GM12864 (cell line): ENCODE results near the gene HAUS3.

Experiments
- DNase-seq: peaks from one replicate; pipeline ENCODE4 v3.0.0-alpha.2; 2011; ENCODE audit warnings: low read depth
- H3K4me3 ChIP-seq: 2 replicates; pipeline ENCODE4 v1.5.1; 2011; ENCODE audit warnings: mild to moderate bottlenecking, low read depth, low read length, control low read depth
- CTCF ChIP-seq: IDR thresholded peaks from 2 replicates; pipeline ENCODE4 v1.5.1; 2011; ENCODE audit warnings: low read depth, mild to moderate bottlenecking, moderate library complexity, low read length, control low read depth, inconsistent platforms; ENCODE audit errors: missing control alignments

Gene HAUS3

GRCh38 chr4:2270341-2271165 is 28.6 kb upstream of the HAUS3 start:
- no peak for TF ChIP-seq CTCF
- no peak for DNase-seq
- no peak overlapping the region for H3K4me3 ChIP-seq

- TF ChIP-seq CTCF = no peak
- DNase-seq = no peak
- no peak overlapping the region for H3K4me3 ChIP-seq
Observed at GRCh38 chr4:2269618-2270163, 27.8 kb upstream of the HAUS3 start.

- H3K4me3 ChIP-seq = no peak overlapping the region
- no peak for TF ChIP-seq CTCF
- no peak for DNase-seq
Observed at GRCh38 chr4:2269206-2269531, 27.2 kb upstream of the HAUS3 start.

- no peak overlapping the region for H3K4me3 ChIP-seq
- no peak for TF ChIP-seq CTCF
Observed at GRCh38 chr4:2268357-2269205, 26.7 kb upstream of the HAUS3 start.

GRCh38 chr4:2267841-2268240 is 25.9 kb upstream of the HAUS3 start:
- TF ChIP-seq CTCF = no peak
- no peak for DNase-seq
- no peak overlapping the region for H3K4me3 ChIP-seq

More at GRCh38 chr4:2268357-2269205, 26.7 kb upstream of the HAUS3 start:
- no peak for DNase-seq

- no peak for DNase-seq
- no peak for TF ChIP-seq CTCF
- no peak overlapping the region for H3K4me3 ChIP-seq
Observed at GRCh38 chr4:2267320-2267811, 25.4 kb upstream of the HAUS3 start.
